Endothelial cell of umbilical vein (primary cell): ENCODE data around the gene RBM45. TPM values are rescaled to one million over a fixed set of nuclear protein-coding genes. Genes with fewer than 3 reads are reported as not detected.

Source experiments
- BruUV-seq: library from RNA; stranded (reverse); fragments of 400-500 nt; replicated peaks from 2 replicates; lab custom pipeline; 2021; lab: Mats Ljungman, UMichigan
- CTCF ChIA-PET: fragments of 300-600, 350-600 bp; sonication (Branson Sonifier 250); formaldehyde crosslinking; loops from one replicate; lab custom pipeline; 2021; ENCODE audit warnings: antibody characterized with exemption, inconsistent platforms; lab: Charles Lee
- POLR2A ChIA-PET: fragments of 300-600, 350-600 bp; sonication (Branson Sonifier 250); formaldehyde crosslinking; loops from one replicate; lab custom pipeline; 2021; ENCODE audit warnings: antibody characterized with exemption, inconsistent platforms; lab: Charles Lee
- DNase-seq: peaks from one replicate; pipeline ENCODE4 v3.0.0-alpha.2; 2011; ENCODE audit warnings: low read depth, low spot score
- FAIRE-seq: peaks from 2 replicates; lab custom pipeline; 2011; peaks lifted over from hg19 to GRCh38; lab: Jason Lieb, UNC
- H2AFZ ChIP-seq: 2 replicates; pipeline ENCODE4 v1.6.0; 2012; ENCODE audit warnings: low read depth, low read length, control low read depth, inconsistent platforms
- H3K27ac ChIP-seq: 2 replicates; pipeline ENCODE4 v1.5.1; 2011; ENCODE audit warnings: low read depth, mild to moderate bottlenecking, control low read depth, low read length, moderate library complexity; ENCODE audit not compliant: insufficient read depth
- H3K27me3 ChIP-seq, 2 experiments: 2 replicates each; pipeline versions ENCODE4 v1.6.0 to v1.6.1; 2011; ENCODE audit warnings: low read length in 2 of 2, mixed read lengths in 1 of 2; ENCODE audit not compliant: control insufficient read depth in 2 of 2, insufficient read depth in 2 of 2
- H3K36me3 ChIP-seq, 2 experiments: 2 replicates in 1 of 2; 3 replicates in 1 of 2; pipeline ENCODE4 v1.5.1; 2011; ENCODE audit warnings: low read length in 2 of 2, mild to moderate bottlenecking in 1 of 2, moderate library complexity in 1 of 2; ENCODE audit not compliant: control insufficient read depth in 2 of 2, insufficient read depth in 2 of 2; ENCODE audit errors: extremely low read depth in 1 of 2
- H3K4me1 ChIP-seq: 3 replicates; pipeline ENCODE4 v1.5.1; 2011; ENCODE audit warnings: mild to moderate bottlenecking, low read length; ENCODE audit not compliant: control insufficient read depth, insufficient read depth; ENCODE audit errors: extremely low read depth
- H3K4me2 ChIP-seq: 2 replicates; pipeline ENCODE4 v1.6.1; 2011; ENCODE audit warnings: low read length, control low read depth, mixed read lengths; ENCODE audit not compliant: insufficient read depth
- H3K4me3 ChIP-seq, 3 experiments: fragments of 200-600 bp in 1 of 3; sonication (generic), shearing (Covaris generic) in 1 of 3; replicated peaks in 1 of 3; 2 replicates each; pipeline ENCODE4 v1.5.1; 2011 to 2016; ENCODE audit warnings: control low read depth in 3 of 3, low read length in 3 of 3, mild to moderate bottlenecking in 2 of 3, inconsistent platforms in 1 of 3, low read depth in 1 of 3, moderate library complexity in 1 of 3; ENCODE audit not compliant: insufficient read depth in 1 of 3
- H3K79me2 ChIP-seq: 2 replicates; pipeline ENCODE4 v1.6.0; 2012; ENCODE audit warnings: low read length, inconsistent platforms; ENCODE audit not compliant: control insufficient read depth, insufficient read depth
- H3K9ac ChIP-seq: replicated peaks from 2 replicates; pipeline ENCODE3; 2011; ENCODE audit warnings: low read length, control low read depth; ENCODE audit not compliant: insufficient read depth; ENCODE audit errors: extremely low read depth
- H3K9me1 ChIP-seq: replicated peaks from 3 replicates; pipeline ENCODE4 v1.6.0; 2011; ENCODE audit warnings: mild to moderate bottlenecking, low read length; ENCODE audit not compliant: control insufficient read depth, insufficient read depth; ENCODE audit errors: extremely low read depth
- H3K9me3 ChIP-seq: replicated peaks from 2 replicates; pipeline ENCODE4 v1.5.1; 2012; ENCODE audit warnings: low read length, inconsistent platforms; ENCODE audit not compliant: control insufficient read depth, insufficient read depth
- H4K20me1 ChIP-seq: replicated peaks from 2 replicates; pipeline ENCODE3; 2011; ENCODE audit warnings: mild to moderate bottlenecking, low read length; ENCODE audit not compliant: control insufficient read depth, insufficient read depth; ENCODE audit errors: extremely low read depth
- EZH2 ChIP-seq: IDR thresholded peaks from 2 replicates; pipeline ENCODE4 v1.6.1; 2012; ENCODE audit warnings: borderline replicate concordance, low read depth, mild to moderate bottlenecking, moderate library complexity, low read length, inconsistent platforms; ENCODE audit not compliant: severe bottlenecking
- FOS ChIP-seq: IDR thresholded peaks from 2 replicates; pipeline ENCODE4 v1.6.1; 2011; ENCODE audit warnings: mild to moderate bottlenecking, low read length, moderate library complexity, borderline replicate concordance; ENCODE audit not compliant: insufficient read depth
- GATA2 ChIP-seq: IDR thresholded peaks from 2 replicates; pipeline ENCODE4 v1.7.0; 2011; ENCODE audit warnings: low read depth, mild to moderate bottlenecking, moderate library complexity, mixed read lengths, low read length; ENCODE audit not compliant: insufficient read length, insufficient read depth
- JUN ChIP-seq: IDR thresholded peaks from 2 replicates; pipeline ENCODE4 v1.6.1; 2011; ENCODE audit warnings: borderline replicate concordance, low read depth; ENCODE audit not compliant: insufficient read length, insufficient read depth
- MAX ChIP-seq: IDR thresholded peaks from 2 replicates; pipeline ENCODE4 v1.6.1; 2011; ENCODE audit not compliant: insufficient read depth, insufficient read length
- MYC ChIP-seq: IDR thresholded peaks from one replicate; pipeline ENCODE4 v1.6.1; 2011; ENCODE audit warnings: mild to moderate bottlenecking, low read depth, low read length
- POLR2A ChIP-seq: IDR thresholded peaks from 2 replicates; pipeline ENCODE4 v1.6.1; 2012; ENCODE audit warnings: low read depth, mild to moderate bottlenecking, control low read depth, low read length
- POLR2AphosphoS5 ChIP-seq: IDR thresholded peaks from 2 replicates; pipeline ENCODE4 v1.6.1; 2012; ENCODE audit warnings: low read depth, mild to moderate bottlenecking, control low read depth, low read length, moderate library complexity; ENCODE audit not compliant: insufficient read depth
- dilution Hi-C: fragments of 300-500 bp; cut with MboI; formaldehyde crosslinking; loops from one replicate; pipeline ENCODE4 v1.15.0; 2019; ENCODE audit warnings: low sequenced_read_pairs; ENCODE audit not compliant: extremely low pct_ligation_motif_present
- intact Hi-C: fragments of 100-400 bp; cut with micrococcal nuclease; formaldehyde crosslinking; loops from one replicate; pipeline ENCODE4 v1.10.0; 2022
- polyA plus RNA-seq, 4 experiments: library from polyadenylated mRNA; depleted of rRNA in 3 of 4; stranded (reverse) in 3 of 4; unstranded in 1 of 4; fragments of >200 nt; gene quantifications; 2 replicates each; pipeline versions ENCODE4 v1.2.1 to v1.2.3, GENCODE V29; 2011 to 2012; ENCODE audit warnings: missing spikeins in 1 of 4
- total RNA-seq: library from RNA; stranded (reverse); gene quantifications from 2 replicates; pipeline ENCODE4 v1.2.3, GENCODE V29; 2021
- TF ChIP-seq, protein P1 (sequence below), 2 donors: IDR thresholded peaks; 1 replicate in 1 of 2; 2 replicates in 1 of 2; pipeline ENCODE4 v1.5.1; 2011; ENCODE audit warnings: low read length in 2 of 2, mild to moderate bottlenecking in 2 of 2, moderate library complexity in 2 of 2, control low read depth in 1 of 2, inconsistent platforms in 1 of 2, low read depth in 1 of 2; ENCODE audit not compliant: insufficient read depth in 1 of 2; ENCODE audit errors: extremely low read depth in 1 of 2

Gene RBM45
- total and polyA plus RNA-seq, 2 donors (not counting 3 experiments of a cell fraction or from before 2014, with no cell fraction given), result 6.8 to 12.4 TPM

- Histone ChIP-seq H3K9ac (no peak overlapping the region), H4K20me1 (no peaks in the 10 kb centered on the region), H3K4me2 (no peak overlapping the region), H3K36me3 (peaks cover 0 to 5% of the 10 kb centered on the region in 2 experiments), H3K9me1 (no peaks in the 10 kb centered on the region), H3K27me3 (no peaks in the 10 kb centered on the region), H3K27ac (no peak overlapping the region), H3K79me2 (no peaks in the 10 kb centered on the region), H3K4me1 (no peaks in the 10 kb centered on the region), H2AFZ (no peak overlapping the region), H3K4me3 (no peak overlapping the region), H3K9me3 (no peaks in the 10 kb centered on the region)
- ChIA-PET CTCF (interaction anchor here (0.7 to 8.2 kb wide), 11 partner anchors 12 to 322 kb away, joined by 3 to 122 read pairs (median 4); partner anchors contain the start of genes PJVK, PRKRA and RBM45), POLR2A (no interaction called here)
- TF ChIP-seq FOS (peak; percentile 11), MAX (no peak)
- dilution Hi-C loops (loop anchor here (25.0 kb wide), 1 partner anchor 308 kb away; no protein-coding TSS in a partner anchor), intact Hi-C loops (no loop called here)
- DNase-seq, result no peak
- no TSS peak for BruUV-seq
- no peak for FAIRE-seq
Observed at GRCh38 chr2:178128836-178129630, 16.8 kb downstream of the RBM45 start.

DNA sequence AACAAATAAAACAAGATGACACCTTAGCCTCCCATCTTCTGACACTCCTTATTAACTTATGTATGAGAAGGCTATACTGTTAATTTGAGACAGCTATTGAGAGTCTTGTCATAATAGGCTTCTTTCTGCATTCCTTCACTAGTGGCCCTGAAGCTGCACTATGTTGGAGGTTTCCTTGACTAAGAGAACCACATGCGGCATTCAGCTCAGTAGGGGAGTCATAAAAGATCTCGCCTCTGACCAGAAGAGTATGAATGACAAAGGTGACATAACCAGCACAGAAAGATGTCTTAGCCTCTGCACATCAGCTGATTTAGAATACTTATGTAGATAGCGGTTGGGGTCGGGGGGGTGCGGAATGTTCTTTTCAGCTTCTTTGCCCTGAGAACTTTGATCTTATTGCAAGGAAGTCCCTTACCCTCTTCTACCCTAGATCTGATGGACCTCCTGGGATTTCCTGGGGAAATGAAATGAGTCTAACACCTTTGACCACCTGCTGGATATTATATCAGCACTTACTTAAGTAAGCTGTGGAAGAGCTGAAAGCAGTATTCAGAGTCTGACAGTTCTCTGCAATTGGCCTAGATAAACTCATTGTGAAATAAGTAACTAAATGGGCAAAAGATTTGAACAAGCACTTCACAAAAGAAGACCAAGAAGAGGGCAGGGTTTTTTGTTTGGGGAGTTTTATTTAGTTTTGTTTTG is 24.2 kb downstream of the RBM45 start:
- no peak overlapping the region for H3K4me2 ChIP-seq
- H2AFZ ChIP-seq, result no peak overlapping the region
- H3K79me2 ChIP-seq, result no peaks in the 10 kb centered on the region
- H3K27me3 ChIP-seq, result no peaks in the 10 kb centered on the region
- dilution Hi-C loops (loop anchor here (25.0 kb wide), 1 partner anchor 301 kb away; no protein-coding TSS in a partner anchor), intact Hi-C loops (no loop called here)
- H3K9ac ChIP-seq, result no peak overlapping the region
- H4K20me1 ChIP-seq, result no peaks in the 10 kb centered on the region
- H3K4me3 ChIP-seq, result no peak overlapping the region
- POLR2A ChIA-PET, result no interaction called here
- BruUV-seq, result no TSS peak
- FAIRE-seq, result no peak
- no peak for TF ChIP-seq GATA2
- TF ChIP-seq MYC, result no peak
- TF ChIP-seq JUN, result no peak
- no peak for TF ChIP-seq FOS
- TF ChIP-seq, protein P1, sequence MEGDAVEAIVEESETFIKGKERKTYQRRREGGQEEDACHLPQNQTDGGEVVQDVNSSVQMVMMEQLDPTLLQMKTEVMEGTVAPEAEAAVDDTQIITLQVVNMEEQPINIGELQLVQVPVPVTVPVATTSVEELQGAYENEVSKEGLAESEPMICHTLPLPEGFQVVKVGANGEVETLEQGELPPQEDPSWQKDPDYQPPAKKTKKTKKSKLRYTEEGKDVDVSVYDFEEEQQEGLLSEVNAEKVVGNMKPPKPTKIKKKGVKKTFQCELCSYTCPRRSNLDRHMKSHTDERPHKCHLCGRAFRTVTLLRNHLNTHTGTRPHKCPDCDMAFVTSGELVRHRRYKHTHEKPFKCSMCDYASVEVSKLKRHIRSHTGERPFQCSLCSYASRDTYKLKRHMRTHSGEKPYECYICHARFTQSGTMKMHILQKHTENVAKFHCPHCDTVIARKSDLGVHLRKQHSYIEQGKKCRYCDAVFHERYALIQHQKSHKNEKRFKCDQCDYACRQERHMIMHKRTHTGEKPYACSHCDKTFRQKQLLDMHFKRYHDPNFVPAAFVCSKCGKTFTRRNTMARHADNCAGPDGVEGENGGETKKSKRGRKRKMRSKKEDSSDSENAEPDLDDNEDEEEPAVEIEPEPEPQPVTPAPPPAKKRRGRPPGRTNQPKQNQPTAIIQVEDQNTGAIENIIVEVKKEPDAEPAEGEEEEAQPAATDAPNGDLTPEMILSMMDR (IDR thresholded peaks at IDR 0.05; ENCODE audit: extremely low read depth in 1 of 2, insufficient read depth in 1 of 2, low read depth in 1 of 2, low read length in 2 of 2), result no peak
- TF ChIP-seq EZH2, result no peak
- TF ChIP-seq POLR2AphosphoS5, result no peak
- no peak for TF ChIP-seq POLR2A
- no peak for TF ChIP-seq MAX
- H3K9me3 ChIP-seq, result no peaks in the 10 kb centered on the region
- H3K9me1 ChIP-seq, result no peaks in the 10 kb centered on the region
- peaks cover 0 to 1% of the 10 kb centered on the region in 2 experiments for H3K36me3 ChIP-seq
- H3K27ac ChIP-seq, result no peak overlapping the region
- CTCF ChIA-PET, result interaction anchor here (0.8 to 2.5 kb wide), 3 partner anchors 73 to 278 kb away, joined by 3 to 12 read pairs (median 4); no protein-coding TSS in a partner anchor
- H3K4me1 ChIP-seq, result no peaks in the 10 kb centered on the region
- no peak for DNase-seq
